Liver (tissue), 3 donors: ENCODE measurements around the gene PPARA.

Source experiments
- ATF3 ChIP-seq: IDR thresholded peaks from 2 replicates; pipeline ENCODE4 v1.6.1; 2016; ENCODE audit warnings: antibody characterized with exemption
- CTCF ChIP-seq: fragments of 150-350 bp; IDR thresholded peaks from 2 replicates; pipeline ENCODE4 v1.5.1; 2017; ENCODE audit warnings: improper control_type of control experiment, low read depth, low read length; ENCODE audit not compliant: missing input control
- EGR1 ChIP-seq, 2 donors: IDR thresholded peaks; 2 replicates each; pipeline ENCODE4 v1.6.1; 2016 to 2018; ENCODE audit warnings: antibody characterized with exemption in 2 of 2, low read depth in 2 of 2
- FOXA1 ChIP-seq: IDR thresholded peaks from 2 replicates; pipeline ENCODE4 v1.6.1; 2016; ENCODE audit warnings: antibody characterized with exemption
- GABPA ChIP-seq, 2 donors: IDR thresholded peaks in 1 of 2; conservative IDR thresholded peaks in 1 of 2; 2 replicates each; pipeline ENCODE4 v1.6.1; 2016; ENCODE audit warnings: antibody characterized with exemption in 2 of 2, mild to moderate bottlenecking in 1 of 2, moderate library complexity in 1 of 2
- MAX ChIP-seq: IDR thresholded peaks from 2 replicates; pipeline ENCODE4 v1.6.1; 2016; ENCODE audit warnings: antibody characterized with exemption
- RAD21 ChIP-seq, 2 donors: IDR thresholded peaks; 2 replicates each; pipeline ENCODE4 v1.6.1; 2016; ENCODE audit warnings: antibody characterized with exemption in 2 of 2, mild to moderate bottlenecking in 2 of 2
- REST ChIP-seq: IDR thresholded peaks from 2 replicates; pipeline ENCODE4 v1.6.1; 2016; ENCODE audit warnings: antibody characterized with exemption, mild to moderate bottlenecking
- RXRA ChIP-seq, 2 donors: IDR thresholded peaks; 2 replicates each; pipeline ENCODE4 v1.6.1; 2017 to 2018; ENCODE audit warnings: antibody characterized with exemption in 2 of 2, mild to moderate bottlenecking in 1 of 2
- SP1 ChIP-seq: IDR thresholded peaks from 2 replicates; pipeline ENCODE4 v1.6.1; 2018; ENCODE audit warnings: antibody characterized with exemption, mild to moderate bottlenecking
- YY1 ChIP-seq: IDR thresholded peaks from 2 replicates; pipeline ENCODE4 v1.6.1; 2016; ENCODE audit warnings: antibody characterized with exemption, mild to moderate bottlenecking
- donor health status: healthy.
- donor health status: healthy.

- no peak for TF ChIP-seq RAD21 (IDR thresholded peaks at IDR 0.05)
- no peak for TF ChIP-seq CTCF
- no peak for TF ChIP-seq FOXA1
- TF ChIP-seq ATF3 = no peak
- no peak for TF ChIP-seq SP1
- no peak for TF ChIP-seq YY1
- TF ChIP-seq EGR1 (IDR thresholded peaks at IDR 0.05; ENCODE audit: low read depth in 2 of 2) = no peak
- no peak for TF ChIP-seq GABPA (IDR thresholded peaks at IDR 0.05 in 1 of 2, conservative IDR thresholded peaks at IDR 0.05 in 1 of 2)
- no peak for TF ChIP-seq REST
- TF ChIP-seq MAX = no peak
- TF ChIP-seq RXRA (IDR thresholded peaks at IDR 0.05) = no peak
These were observed 10.4 kb upstream of the PPARA start for GRCh38 chr22:46139895-46140350.
